OCI-LY7 (cell line): Measurements from ENCODE around the gene KIF22. TPM values are rescaled to one million over a fixed set of nuclear protein-coding genes. Genes with fewer than 3 reads are reported as not detected.

Source experiments
- BruUV-seq: library from RNA; stranded (reverse); fragments of 400-500 nt; replicated peaks from 2 replicates; lab custom pipeline; 2021; lab: Mats Ljungman, UMichigan
- CTCF ChIA-PET: fragments of 300-600 bp; sonication (Branson Sonifier 250); formaldehyde crosslinking; loops from one replicate; lab custom pipeline; 2022; ENCODE audit warnings: antibody characterized with exemption; ENCODE audit not compliant: unreplicated experiment; lab: Charles Lee
- POLR2A ChIA-PET: fragments of 300-600 bp; sonication (Branson Sonifier 250); formaldehyde crosslinking; loops from one replicate; lab custom pipeline; 2022; ENCODE audit warnings: antibody characterized with exemption; lab: Charles Lee
- DNase-seq: peaks from one replicate; pipeline ENCODE4 v3.0.0-alpha.2; 2015; ENCODE audit warnings: low spot score
- H2AFZ ChIP-seq: fragments of 200-600 bp; sonication (generic), shearing (Covaris generic); 2 replicates; pipeline ENCODE4 v1.6.1; 2014; ENCODE audit warnings: mild to moderate bottlenecking, antibody characterized with exemption, low read length, moderate library complexity
- H3K27ac ChIP-seq: fragments of 200-600 bp; sonication (generic); 2 replicates; pipeline ENCODE4 v1.5.1; 2014; ENCODE audit warnings: mixed run types, low read depth, mild to moderate bottlenecking, moderate library complexity, low read length, inconsistent platforms; ENCODE audit not compliant: poor library complexity, severe bottlenecking
- H3K36me3 ChIP-seq: fragments of 200-600 bp; sonication (generic); 2 replicates; pipeline ENCODE4 v1.6.1; 2014; ENCODE audit warnings: mild to moderate bottlenecking, antibody characterized with exemption, low read length, moderate library complexity, mixed read lengths; ENCODE audit not compliant: insufficient read depth
- H3K4me1 ChIP-seq: fragments of 200-600 bp; sonication (generic); 2 replicates; pipeline ENCODE4 v1.5.1; 2014; ENCODE audit warnings: mild to moderate bottlenecking, low read length; ENCODE audit not compliant: insufficient read depth, poor library complexity, severe bottlenecking
- H3K4me2 ChIP-seq: fragments of 200-600 bp; sonication (generic); 2 replicates; pipeline ENCODE4 v1.6.1; 2014; ENCODE audit warnings: mild to moderate bottlenecking, low read length
- H3K4me3 ChIP-seq: fragments of 200-600 bp; sonication (generic); 2 replicates; pipeline ENCODE4 v1.5.1; 2014; ENCODE audit warnings: mild to moderate bottlenecking, low read depth, low read length; ENCODE audit not compliant: poor library complexity, severe bottlenecking
- H3K79me2 ChIP-seq: fragments of 200-600 bp; sonication (generic); 2 replicates; pipeline ENCODE4 v1.6.1; 2016; ENCODE audit warnings: low read depth, mild to moderate bottlenecking, low read length, moderate library complexity, mixed read lengths; ENCODE audit not compliant: insufficient read depth
- H3K9me2 ChIP-seq: fragments of 200-600 bp; sonication (generic); 2 replicates; pipeline ENCODE4 v1.6.1; 2016; ENCODE audit warnings: mild to moderate bottlenecking, low read length, mixed read lengths; ENCODE audit not compliant: insufficient read depth
- H3K9me3 ChIP-seq: fragments of 200-600 bp; sonication (generic); 2 replicates; pipeline ENCODE4 v1.6.1; 2014; ENCODE audit warnings: mild to moderate bottlenecking, mixed run types, low read length, mixed read lengths
- H4K20me1 ChIP-seq: fragments of 200-600 bp; sonication (generic); 2 replicates; pipeline ENCODE4 v1.6.1; 2014; ENCODE audit warnings: mild to moderate bottlenecking, antibody characterized with exemption, low read length, moderate library complexity, mixed read lengths; ENCODE audit not compliant: insufficient read depth
- EZH2phosphoT487 ChIP-seq: fragments of 200-600 bp; sonication (generic); IDR thresholded peaks from 2 replicates; pipeline ENCODE4 v1.6.1; 2018; ENCODE audit warnings: low read depth, borderline replicate concordance, mild to moderate bottlenecking, mixed run types, antibody characterized with exemption, low read length, moderate library complexity, mixed read lengths
- intact Hi-C: fragments of 100-400 bp; cut with micrococcal nuclease; formaldehyde crosslinking; loops from one replicate; pipeline ENCODE4 v1.10.0; 2022; ENCODE audit not compliant: unreplicated experiment
- small RNA-seq: library from RNA; depleted of rRNA; stranded (forward); fragments of <200 nt; gene quantifications from one replicate; pipeline ENCODE3, GENCODE V24; 2014
- total RNA-seq, 2 experiments: library from RNA; depleted of rRNA in 1 of 2; stranded (reverse); fragments of >200 nt in 1 of 2; shearing (Covaris generic) in 1 of 2; gene quantifications; 2 replicates each; pipeline ENCODE4 v1.2.3, GENCODE V29; 2014 to 2022
- TF ChIP-seq, protein P1 (sequence below): fragments of 200-600 bp; sonication (generic); conservative IDR thresholded peaks from 2 replicates; pipeline ENCODE4 v1.5.1; 2014; ENCODE audit warnings: mild to moderate bottlenecking, antibody characterized with exemption, low read length, moderate library complexity, mixed read lengths

KIF22 gene
- total RNA-seq, 2 experiments from 2014 or later, result 232 to 339 TPM

DNA sequence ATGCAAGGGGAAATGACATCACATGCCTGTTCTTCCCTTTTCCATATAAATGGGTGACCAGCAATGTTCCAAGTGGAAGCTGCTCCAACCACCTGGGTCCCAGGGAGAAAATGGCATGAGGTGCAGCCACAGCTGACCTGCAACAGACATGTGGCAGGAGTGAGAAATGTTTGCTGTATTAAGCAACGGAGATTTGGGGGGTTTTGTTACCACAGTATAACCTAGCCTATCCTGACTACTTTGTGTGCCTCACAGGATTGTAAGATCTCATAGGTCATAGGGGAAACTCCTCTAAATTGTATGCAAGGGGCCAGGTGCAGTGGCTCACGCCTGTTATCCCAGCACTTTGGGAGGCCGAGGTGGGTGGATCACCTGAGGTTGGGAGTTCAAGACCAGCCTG is 60.4 kb downstream of the KIF22 start:
- no peaks in the 10 kb centered on the region for H3K36me3 ChIP-seq
- no TSS peak for BruUV-seq
- no peaks in the 10 kb centered on the region for H3K79me2 ChIP-seq
- no peaks in the 10 kb centered on the region for H3K4me1 ChIP-seq
- CTCF ChIA-PET, result no interaction called here
- intact Hi-C loops, result no loop called here
- no peak for TF ChIP-seq EZH2phosphoT487
- TF ChIP-seq, protein P1, sequence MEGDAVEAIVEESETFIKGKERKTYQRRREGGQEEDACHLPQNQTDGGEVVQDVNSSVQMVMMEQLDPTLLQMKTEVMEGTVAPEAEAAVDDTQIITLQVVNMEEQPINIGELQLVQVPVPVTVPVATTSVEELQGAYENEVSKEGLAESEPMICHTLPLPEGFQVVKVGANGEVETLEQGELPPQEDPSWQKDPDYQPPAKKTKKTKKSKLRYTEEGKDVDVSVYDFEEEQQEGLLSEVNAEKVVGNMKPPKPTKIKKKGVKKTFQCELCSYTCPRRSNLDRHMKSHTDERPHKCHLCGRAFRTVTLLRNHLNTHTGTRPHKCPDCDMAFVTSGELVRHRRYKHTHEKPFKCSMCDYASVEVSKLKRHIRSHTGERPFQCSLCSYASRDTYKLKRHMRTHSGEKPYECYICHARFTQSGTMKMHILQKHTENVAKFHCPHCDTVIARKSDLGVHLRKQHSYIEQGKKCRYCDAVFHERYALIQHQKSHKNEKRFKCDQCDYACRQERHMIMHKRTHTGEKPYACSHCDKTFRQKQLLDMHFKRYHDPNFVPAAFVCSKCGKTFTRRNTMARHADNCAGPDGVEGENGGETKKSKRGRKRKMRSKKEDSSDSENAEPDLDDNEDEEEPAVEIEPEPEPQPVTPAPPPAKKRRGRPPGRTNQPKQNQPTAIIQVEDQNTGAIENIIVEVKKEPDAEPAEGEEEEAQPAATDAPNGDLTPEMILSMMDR, result no peak
- POLR2A ChIA-PET, result interaction anchor here (0.5 to 0.7 kb wide), 4 partner anchors 72 to 137 kb away, joined by 3 to 6 read pairs (median 4); no protein-coding TSS in a partner anchor
- H3K9me2 ChIP-seq, result no peaks in the 10 kb centered on the region
- no peak overlapping the region for H3K4me3 ChIP-seq
- no peak for DNase-seq
- no peak overlapping the region for H2AFZ ChIP-seq
- H3K4me2 ChIP-seq, result no peak overlapping the region
- no peaks in the 10 kb centered on the region for H3K9me3 ChIP-seq
- no peak overlapping the region for H3K27ac ChIP-seq
- H4K20me1 ChIP-seq, result no peaks in the 10 kb centered on the region

DNA sequence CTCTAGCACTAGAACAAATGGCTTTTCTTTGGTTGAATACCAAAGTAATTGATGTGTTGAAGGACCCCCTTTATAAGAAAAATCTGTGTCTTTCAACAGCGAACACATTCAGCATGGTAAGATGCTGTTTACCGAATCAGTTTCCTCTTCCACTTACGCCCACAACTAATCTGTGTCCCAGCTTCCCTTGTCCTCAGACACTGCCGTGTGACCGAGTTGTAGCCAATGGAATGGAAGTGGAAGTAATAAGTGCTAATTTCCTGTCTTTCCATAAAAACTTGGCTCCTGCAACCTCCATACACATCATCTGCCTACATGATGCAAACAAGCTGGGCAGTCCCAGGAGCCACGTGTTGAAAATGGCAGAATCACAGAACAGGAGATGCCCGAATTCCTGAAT is 62.1 kb downstream of the KIF22 start:
- Histone ChIP-seq H3K36me3 (no peaks in the 10 kb centered on the region), H4K20me1 (no peaks in the 10 kb centered on the region), H3K4me1 (no peaks in the 10 kb centered on the region), H3K79me2 (no peaks in the 10 kb centered on the region), H3K9me2 (no peaks in the 10 kb centered on the region), H3K27ac (no peak overlapping the region), H3K4me3 (no peak overlapping the region), H3K4me2 (no peak overlapping the region), H2AFZ (no peak overlapping the region), H3K9me3 (no peaks in the 10 kb centered on the region)
- intact Hi-C loops, result no loop called here
- no peak for DNase-seq
- TF ChIP-seq, protein P1, result no peak
- TF ChIP-seq EZH2phosphoT487, result no peak
- ChIA-PET POLR2A (no interaction called here), CTCF (no interaction called here)
- no TSS peak for BruUV-seq

DNA sequence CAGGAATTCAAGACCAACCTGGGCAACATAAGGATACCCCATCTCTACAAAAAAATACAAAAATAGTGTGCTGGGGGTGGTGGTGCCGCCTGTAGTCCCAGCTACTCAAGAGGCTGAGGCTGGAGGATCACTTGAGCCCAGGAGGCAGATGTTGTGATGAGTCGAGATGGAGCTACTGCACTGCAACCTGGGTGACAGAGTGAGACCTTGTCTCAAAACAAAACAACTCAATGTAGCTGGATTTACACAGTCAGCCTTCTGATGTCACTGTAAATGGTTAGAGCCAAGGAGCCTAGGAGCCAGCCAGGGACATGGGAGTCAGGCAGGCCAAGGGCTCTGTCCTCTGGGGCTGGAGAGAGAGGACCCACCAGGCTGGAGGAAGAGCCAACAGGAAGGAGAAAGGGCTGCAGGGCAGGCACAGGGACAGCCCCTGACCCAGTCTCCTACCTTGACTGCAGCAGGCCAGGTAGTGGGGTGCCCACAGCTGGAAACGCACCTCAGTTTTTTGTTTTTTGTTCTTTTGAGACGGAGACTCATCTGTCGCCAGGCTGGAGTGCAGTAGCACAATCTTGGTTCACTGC is 64.1 kb downstream of the KIF22 start:
- Histone ChIP-seq H3K27ac (no peak overlapping the region), H4K20me1 (no peaks in the 10 kb centered on the region), H3K79me2 (no peaks in the 10 kb centered on the region), H3K4me2 (no peak overlapping the region), H2AFZ (no peak overlapping the region), H3K9me2 (no peaks in the 10 kb centered on the region), H3K36me3 (0 out of 2 replicates have a peak, but pooled peaks cover 14% of the 10 kb centered on the region), H3K4me3 (no peak overlapping the region), H3K9me3 (no peaks in the 10 kb centered on the region), H3K4me1 (no peaks in the 10 kb centered on the region)
- no peak for DNase-seq
- intact Hi-C loops, result no loop called here
- CTCF ChIA-PET, result no interaction called here
- POLR2A ChIA-PET, result no interaction called here
- TF ChIP-seq, protein P1, result no peak
- TF ChIP-seq EZH2phosphoT487, result no peak
- BruUV-seq, result no TSS peak

Small RNAs within 50 kb of the gene (small RNA-seq; reads per million reads assigned to genes)
- gene AC009133.6, result not detected
- gene AC120114.4, result not detected

Other genes with a start within 250 kb of the KIF22 start
- gene SPN, start 127.5 kb upstream of the KIF22 start, total RNA-seq (2014; rRNA removed; shearing (Covaris generic)), result 43.6 and 59.4 TPM in 2 replicates
- gene SPN, start 127.5 kb upstream of the KIF22 start, total RNA-seq (2022), result 87.6 and 90.5 TPM in 2 replicates
- gene QPRT, start 111.6 kb upstream of the KIF22 start, total RNA-seq (2014; rRNA removed; shearing (Covaris generic)), result 9.4 and 10.6 TPM in 2 replicates
- 12.6 and 15.8 TPM in 2 replicates for gene QPRT, start 111.6 kb upstream of the KIF22 start, total RNA-seq (2022)
- gene C16orf54, start 44.8 kb upstream of the KIF22 start, total RNA-seq (2014; rRNA removed; shearing (Covaris generic)), result not detected in 2 replicates
- 0.32 and 0.55 TPM in 2 replicates for gene C16orf54, start 44.8 kb upstream of the KIF22 start, total RNA-seq (2022)
- not detected in 2 replicates for gene ZG16, start 12.5 kb upstream of the KIF22 start, total RNA-seq (2014; rRNA removed; shearing (Covaris generic))
- gene ZG16, start 12.5 kb upstream of the KIF22 start, total RNA-seq (2022), result not detected in 2 replicates
- 384 and 471 TPM in 2 replicates for gene MAZ, start 15.8 kb downstream of the KIF22 start, total RNA-seq (2014; rRNA removed; shearing (Covaris generic))
- gene MAZ, start 15.8 kb downstream of the KIF22 start, total RNA-seq (2022), result 484 and 531 TPM in 2 replicates
- 0.09 TPM in 1 of 2 replicates, not detected in the other for gene PRRT2, start 21.4 kb downstream of the KIF22 start, total RNA-seq (2014; rRNA removed; shearing (Covaris generic))
- 3.2 and 3.4 TPM in 2 replicates for gene PRRT2, start 21.4 kb downstream of the KIF22 start, total RNA-seq (2022)
- gene PAGR1, start 25.4 kb downstream of the KIF22 start, total RNA-seq (2014; rRNA removed; shearing (Covaris generic)), result 59.4 and 62.7 TPM in 2 replicates
- 43.4 and 51.7 TPM in 2 replicates for gene PAGR1, start 25.4 kb downstream of the KIF22 start, total RNA-seq (2022)
- gene MVP, start 29.7 kb downstream of the KIF22 start, total RNA-seq (2014; rRNA removed; shearing (Covaris generic)), result 4.0 and 6.3 TPM in 2 replicates
- 6.8 and 8.1 TPM in 2 replicates for gene MVP, start 29.7 kb downstream of the KIF22 start, total RNA-seq (2022)
- 39.6 and 52.4 TPM in 2 replicates for gene CDIPT, start 72.5 kb downstream of the KIF22 start, total RNA-seq (2014; rRNA removed; shearing (Covaris generic))
- gene CDIPT, start 72.5 kb downstream of the KIF22 start, total RNA-seq (2022), result 41.4 and 43.5 TPM in 2 replicates
- gene SEZ6L2, start 108.8 kb downstream of the KIF22 start, total RNA-seq (2014; rRNA removed; shearing (Covaris generic)), result 0.98 TPM in 1 of 2 replicates, not detected in the other
- gene SEZ6L2, start 108.8 kb downstream of the KIF22 start, total RNA-seq (2022), result 0.83 and 1.0 TPM in 2 replicates
- not detected in 2 replicates for gene ASPHD1, start 109.7 kb downstream of the KIF22 start, total RNA-seq (2014; rRNA removed; shearing (Covaris generic))
- 0.30 TPM in 1 of 2 replicates, not detected in the other for gene ASPHD1, start 109.7 kb downstream of the KIF22 start, total RNA-seq (2022)
- gene KCTD13, start 135.5 kb downstream of the KIF22 start, total RNA-seq (2014; rRNA removed; shearing (Covaris generic)), result 14.4 and 15.9 TPM in 2 replicates
- 48.0 and 49.5 TPM in 2 replicates for gene KCTD13, start 135.5 kb downstream of the KIF22 start, total RNA-seq (2022)
- gene TMEM219, start 171.3 kb downstream of the KIF22 start, total RNA-seq (2014; rRNA removed; shearing (Covaris generic)), result 75.7 and 94.1 TPM in 2 replicates
- 82.9 and 88.6 TPM in 2 replicates for gene TMEM219, start 171.3 kb downstream of the KIF22 start, total RNA-seq (2022)
- 31.7 and 33.3 TPM in 2 replicates for gene TAOK2, start 183.1 kb downstream of the KIF22 start, total RNA-seq (2014; rRNA removed; shearing (Covaris generic))
- gene TAOK2, start 183.1 kb downstream of the KIF22 start, total RNA-seq (2022), result 45.0 and 46.8 TPM in 2 replicates
- 54.4 and 60.4 TPM in 2 replicates for gene HIRIP3, start 204.9 kb downstream of the KIF22 start, total RNA-seq (2014; rRNA removed; shearing (Covaris generic))
- gene HIRIP3, start 204.9 kb downstream of the KIF22 start, total RNA-seq (2022), result 43.2 and 52.3 TPM in 2 replicates
- gene INO80E, start 205.5 kb downstream of the KIF22 start, total RNA-seq (2014; rRNA removed; shearing (Covaris generic)), result 88.0 and 94.7 TPM in 2 replicates
- 129 and 140 TPM in 2 replicates for gene INO80E, start 205.5 kb downstream of the KIF22 start, total RNA-seq (2022)
- gene DOC2A, start 220.3 kb downstream of the KIF22 start, total RNA-seq (2014; rRNA removed; shearing (Covaris generic)), result not detected in 2 replicates
- gene DOC2A, start 220.3 kb downstream of the KIF22 start, total RNA-seq (2022), result 0.31 and 0.91 TPM in 2 replicates
- not detected in 2 replicates for gene C16orf92, start 232.4 kb downstream of the KIF22 start, total RNA-seq (2014; rRNA removed; shearing (Covaris generic))
- not detected in 2 replicates for gene C16orf92, start 232.4 kb downstream of the KIF22 start, total RNA-seq (2022)
- 2.6 and 4.3 TPM in 2 replicates for gene TLCD3B, start 240.5 kb downstream of the KIF22 start, total RNA-seq (2014; rRNA removed; shearing (Covaris generic))
- 17.6 and 21.3 TPM in 2 replicates for gene TLCD3B, start 240.5 kb downstream of the KIF22 start, total RNA-seq (2022)